ENCODE results near the gene NTF3.

Gene NTF3

GRCh38 chr12:5509557-5509956 lies 77.6 kb downstream of the NTF3 start:
- no peak for TF ChIP-seq CTCF (conservative IDR thresholded peaks at IDR 0.05; ENCODE audit: low read depth, low read length)
- H3K4me3 ChIP-seq (ENCODE audit: low read length): no peak overlapping the region
- DNase-seq (ENCODE audit: low read depth): no peak

- TF ChIP-seq CTCF (conservative IDR thresholded peaks at IDR 0.05; ENCODE audit: low read depth, low read length): no peak
Measured at GRCh38 chr12:5510251-5510805, 78.4 kb downstream of the NTF3 start.

GRCh38 chr12:5511256-5511643 lies 79.3 kb downstream of the NTF3 start:
- no peak for TF ChIP-seq CTCF (conservative IDR thresholded peaks at IDR 0.05; ENCODE audit: low read depth, low read length)
- no peak for DNase-seq (ENCODE audit: low read depth)
- H3K4me3 ChIP-seq (ENCODE audit: low read length): no peak overlapping the region

More at GRCh38 chr12:5510251-5510805, 78.4 kb downstream of the NTF3 start:
- no peak overlapping the region for H3K4me3 ChIP-seq (ENCODE audit: low read length)
- no peak for DNase-seq (ENCODE audit: low read depth)

- TF ChIP-seq CTCF (conservative IDR thresholded peaks at IDR 0.05; ENCODE audit: low read depth, low read length): peak; percentile 24
- no peak for DNase-seq (ENCODE audit: low read depth)
- H3K4me3 ChIP-seq (ENCODE audit: low read length): no peak overlapping the region
Measured at GRCh38 chr12:5511644-5512600, 80.0 kb downstream of the NTF3 start.

GRCh38 chr12:5512601-5512970 lies 80.7 kb downstream of the NTF3 start:
- no peak overlapping the region for H3K4me3 ChIP-seq (ENCODE audit: low read length)
- DNase-seq (ENCODE audit: low read depth): no peak
- no peak for TF ChIP-seq CTCF (conservative IDR thresholded peaks at IDR 0.05; ENCODE audit: low read depth, low read length)

GRCh38 chr12:5513406-5513805 lies 81.5 kb downstream of the NTF3 start:
- no peak overlapping the region for H3K4me3 ChIP-seq (ENCODE audit: low read length)
- DNase-seq (ENCODE audit: low read depth): no peak
- TF ChIP-seq CTCF (conservative IDR thresholded peaks at IDR 0.05; ENCODE audit: low read depth, low read length): no peak

GRCh38 chr12:5514016-5514415 lies 82.1 kb downstream of the NTF3 start:
- no peak for DNase-seq (ENCODE audit: low read depth)
- TF ChIP-seq CTCF (conservative IDR thresholded peaks at IDR 0.05; ENCODE audit: low read depth, low read length): no peak

More at GRCh38 chr12:5514016-5514415, 82.1 kb downstream of the NTF3 start:
- H3K4me3 ChIP-seq (ENCODE audit: low read length): no peak overlapping the region
